ENCODE measurements around the gene TMEM161B. TPM values are rescaled to one million over a fixed set of nuclear protein-coding genes. Genes with fewer than 3 reads are reported as not detected.

Gene TMEM161B
- polyA plus RNA-seq, 1 donor from 2014 or later: 72.0 TPM

DNA sequence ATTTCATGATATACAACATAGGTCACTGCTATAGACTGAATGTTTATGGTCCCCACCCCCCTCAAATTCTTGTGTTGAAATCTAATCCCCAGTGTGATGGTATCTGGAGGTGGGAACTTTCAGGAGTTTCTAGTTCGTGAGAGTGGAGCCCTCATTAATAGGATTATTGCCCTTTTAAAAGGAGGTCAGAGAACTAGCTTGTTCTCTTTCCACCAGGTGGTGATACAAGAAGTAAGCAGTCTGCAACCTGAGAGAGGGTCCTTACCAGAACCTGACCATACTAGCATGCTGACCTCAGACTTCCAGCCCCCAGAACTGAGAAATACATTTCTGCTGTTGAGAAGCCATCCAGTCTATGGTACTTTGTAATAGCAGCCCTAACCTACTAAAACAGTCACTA, 33.3 kb downstream of the TMEM161B start:
- Histone ChIP-seq H2AFZ (ENCODE audit: low read depth, low read length) (no peak overlapping the region), H3K79me2 (replicated peaks; ENCODE audit: insufficient read depth, low read length) (peaks cover 19% of the 10 kb centered on the region), H3K36me3 (ENCODE audit: insufficient read depth, low read length) (no peaks in the 10 kb centered on the region), H3K4me3 (ENCODE audit: low read length) (no peak overlapping the region), H3K4me2 (ENCODE audit: low read length) (no peak overlapping the region), H3K27me3 (ENCODE audit: insufficient read depth, low read depth, low read length) (no peaks in the 10 kb centered on the region), H3K9me3 (ENCODE audit: low read length) (no peaks in the 10 kb centered on the region), H3K27ac (ENCODE audit: low read length) (no peak overlapping the region), H3K9me2 (ENCODE audit: insufficient read depth, low read length) (no peaks in the 10 kb centered on the region), H4K20me1 (ENCODE audit: insufficient read depth) (no peaks in the 10 kb centered on the region), H3F3A (ENCODE audit: insufficient read depth, low read length, poor library complexity, severe bottlenecking) (no peaks in the 10 kb centered on the region), H3K9ac (ENCODE audit: low read length) (no peak overlapping the region)
- TF ChIP-seq, protein P1, sequence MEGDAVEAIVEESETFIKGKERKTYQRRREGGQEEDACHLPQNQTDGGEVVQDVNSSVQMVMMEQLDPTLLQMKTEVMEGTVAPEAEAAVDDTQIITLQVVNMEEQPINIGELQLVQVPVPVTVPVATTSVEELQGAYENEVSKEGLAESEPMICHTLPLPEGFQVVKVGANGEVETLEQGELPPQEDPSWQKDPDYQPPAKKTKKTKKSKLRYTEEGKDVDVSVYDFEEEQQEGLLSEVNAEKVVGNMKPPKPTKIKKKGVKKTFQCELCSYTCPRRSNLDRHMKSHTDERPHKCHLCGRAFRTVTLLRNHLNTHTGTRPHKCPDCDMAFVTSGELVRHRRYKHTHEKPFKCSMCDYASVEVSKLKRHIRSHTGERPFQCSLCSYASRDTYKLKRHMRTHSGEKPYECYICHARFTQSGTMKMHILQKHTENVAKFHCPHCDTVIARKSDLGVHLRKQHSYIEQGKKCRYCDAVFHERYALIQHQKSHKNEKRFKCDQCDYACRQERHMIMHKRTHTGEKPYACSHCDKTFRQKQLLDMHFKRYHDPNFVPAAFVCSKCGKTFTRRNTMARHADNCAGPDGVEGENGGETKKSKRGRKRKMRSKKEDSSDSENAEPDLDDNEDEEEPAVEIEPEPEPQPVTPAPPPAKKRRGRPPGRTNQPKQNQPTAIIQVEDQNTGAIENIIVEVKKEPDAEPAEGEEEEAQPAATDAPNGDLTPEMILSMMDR (IDR thresholded peaks at IDR 0.05; ENCODE audit: poor library complexity, severe bottlenecking): no peak
- TF ChIP-seq, protein P2, sequence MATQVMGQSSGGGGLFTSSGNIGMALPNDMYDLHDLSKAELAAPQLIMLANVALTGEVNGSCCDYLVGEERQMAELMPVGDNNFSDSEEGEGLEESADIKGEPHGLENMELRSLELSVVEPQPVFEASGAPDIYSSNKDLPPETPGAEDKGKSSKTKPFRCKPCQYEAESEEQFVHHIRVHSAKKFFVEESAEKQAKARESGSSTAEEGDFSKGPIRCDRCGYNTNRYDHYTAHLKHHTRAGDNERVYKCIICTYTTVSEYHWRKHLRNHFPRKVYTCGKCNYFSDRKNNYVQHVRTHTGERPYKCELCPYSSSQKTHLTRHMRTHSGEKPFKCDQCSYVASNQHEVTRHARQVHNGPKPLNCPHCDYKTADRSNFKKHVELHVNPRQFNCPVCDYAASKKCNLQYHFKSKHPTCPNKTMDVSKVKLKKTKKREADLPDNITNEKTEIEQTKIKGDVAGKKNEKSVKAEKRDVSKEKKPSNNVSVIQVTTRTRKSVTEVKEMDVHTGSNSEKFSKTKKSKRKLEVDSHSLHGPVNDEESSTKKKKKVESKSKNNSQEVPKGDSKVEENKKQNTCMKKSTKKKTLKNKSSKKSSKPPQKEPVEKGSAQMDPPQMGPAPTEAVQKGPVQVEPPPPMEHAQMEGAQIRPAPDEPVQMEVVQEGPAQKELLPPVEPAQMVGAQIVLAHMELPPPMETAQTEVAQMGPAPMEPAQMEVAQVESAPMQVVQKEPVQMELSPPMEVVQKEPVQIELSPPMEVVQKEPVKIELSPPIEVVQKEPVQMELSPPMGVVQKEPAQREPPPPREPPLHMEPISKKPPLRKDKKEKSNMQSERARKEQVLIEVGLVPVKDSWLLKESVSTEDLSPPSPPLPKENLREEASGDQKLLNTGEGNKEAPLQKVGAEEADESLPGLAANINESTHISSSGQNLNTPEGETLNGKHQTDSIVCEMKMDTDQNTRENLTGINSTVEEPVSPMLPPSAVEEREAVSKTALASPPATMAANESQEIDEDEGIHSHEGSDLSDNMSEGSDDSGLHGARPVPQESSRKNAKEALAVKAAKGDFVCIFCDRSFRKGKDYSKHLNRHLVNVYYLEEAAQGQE (IDR thresholded peaks at IDR 0.05; ENCODE audit: borderline replicate concordance): no peak
- TF ChIP-seq TAF1 (IDR thresholded peaks at IDR 0.05; ENCODE audit: low read depth): no peak

DNA sequence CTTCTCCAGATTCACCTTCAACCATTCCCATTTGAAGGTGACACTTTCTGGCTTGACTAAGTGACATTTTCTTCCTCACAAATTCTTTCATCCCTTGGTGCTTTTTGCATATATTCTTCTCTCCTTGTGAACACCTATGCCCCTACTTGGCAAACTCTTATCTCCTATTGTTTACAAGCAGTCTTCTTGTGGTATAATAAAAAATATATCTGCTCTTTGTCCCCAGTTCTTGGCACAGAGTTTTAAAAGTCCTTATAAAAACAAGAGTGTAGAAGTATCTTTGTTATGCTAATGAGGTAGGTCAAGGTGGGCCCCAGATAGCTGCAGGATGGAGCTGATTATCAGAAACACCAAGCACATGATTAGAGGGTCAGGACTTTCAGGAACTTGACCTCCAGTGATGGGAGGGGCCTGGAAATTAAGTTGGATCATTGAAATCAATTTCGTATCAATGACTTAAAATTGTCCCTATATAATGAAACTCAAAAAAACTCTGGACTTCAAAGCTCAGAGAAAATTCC, 38.0 kb downstream of the TMEM161B start:
- TF ChIP-seq, protein P2 (IDR thresholded peaks at IDR 0.05; ENCODE audit: borderline replicate concordance): no peak
- TF ChIP-seq EP300 (conservative IDR thresholded peaks at IDR 0.05; ENCODE audit: poor library complexity, severe bottlenecking): no peak
- no peaks in the 10 kb centered on the region for H3K9me2 ChIP-seq (ENCODE audit: insufficient read depth, low read length)
- no peaks in the 10 kb centered on the region for H3K9me3 ChIP-seq (ENCODE audit: low read length)
- no peak overlapping the region for H3K27ac ChIP-seq (ENCODE audit: low read length)
- H3K79me2 ChIP-seq (replicated peaks; ENCODE audit: insufficient read depth, low read length): peaks cover 8% of the 10 kb centered on the region
- H2AFZ ChIP-seq (ENCODE audit: low read depth, low read length): no peak overlapping the region
- H3K27me3 ChIP-seq (ENCODE audit: insufficient read depth, low read depth, low read length): no peaks in the 10 kb centered on the region
- H3K9ac ChIP-seq (ENCODE audit: low read length): no peak overlapping the region
- H3K4me2 ChIP-seq (ENCODE audit: low read length): no peak overlapping the region
- no peak overlapping the region for H3K4me3 ChIP-seq (ENCODE audit: low read length)
- H3K36me3 ChIP-seq (ENCODE audit: insufficient read depth, low read length): no peaks in the 10 kb centered on the region
- H4K20me1 ChIP-seq (ENCODE audit: insufficient read depth): no peaks in the 10 kb centered on the region
- no peaks in the 10 kb centered on the region for H3F3A ChIP-seq (ENCODE audit: insufficient read depth, low read length, poor library complexity, severe bottlenecking)

Data from neural cell (in vitro differentiated cells).